Progenitor cell of endocrine pancreas (in vitro differentiated cells): ENCODE results near the gene SRSF2. TPM values are rescaled to one million over a fixed set of nuclear protein-coding genes. Genes with fewer than 3 reads are reported as not detected.
"Not testable (repeated sequence)": the region's sequence is repeated elsewhere in the genome, so short reads cannot be mapped to it uniquely, and the experiment has no call there.

Experiments used
- DNase-seq: peaks from one replicate; pipeline ENCODE4 v3.0.0; 2021; ENCODE audit warnings: low spot score; ENCODE audit not compliant: unreplicated experiment
- H3K27ac Mint-ChIP-seq: 2 replicates; pipeline ENCODE4 v1.8.0; 2021; ENCODE audit warnings: mild to moderate bottlenecking, moderate library complexity, mixed read lengths
- H3K27me3 Mint-ChIP-seq: 2 replicates; pipeline ENCODE4 v1.8.0; 2021; ENCODE audit warnings: mixed read lengths
- H3K36me3 Mint-ChIP-seq: 2 replicates; pipeline ENCODE4 v1.8.0; 2022; ENCODE audit warnings: mixed read lengths; ENCODE audit not compliant: insufficient read depth
- H3K4me1 Mint-ChIP-seq: 2 replicates; pipeline ENCODE4 v1.8.0; 2021; ENCODE audit warnings: low read depth, mixed read lengths
- H3K4me3 Mint-ChIP-seq: 2 replicates; pipeline ENCODE4 v1.8.0; 2021; ENCODE audit warnings: low read depth, mild to moderate bottlenecking, moderate library complexity, mixed read lengths
- H3K9me3 Mint-ChIP-seq: 2 replicates; pipeline ENCODE4 v1.8.0; 2021; ENCODE audit warnings: low read depth, mixed read lengths
- total RNA-seq: library from RNA; stranded (reverse); gene quantifications from 2 replicates; pipeline ENCODE4 v1.2.1, GENCODE V29; 2021
- TF ChIP-seq, protein P1 (sequence below): fragments of 200-600 bp; sonication (generic); IDR thresholded peaks from one replicate; pipeline ENCODE4 v1.5.0; 2021; ENCODE audit warnings: antibody characterized with exemption, mild to moderate bottlenecking; ENCODE audit not compliant: unreplicated experiment

Gene SRSF2
- total RNA-seq, 1 donor from 2014 or later, result 265 TPM

DNA sequence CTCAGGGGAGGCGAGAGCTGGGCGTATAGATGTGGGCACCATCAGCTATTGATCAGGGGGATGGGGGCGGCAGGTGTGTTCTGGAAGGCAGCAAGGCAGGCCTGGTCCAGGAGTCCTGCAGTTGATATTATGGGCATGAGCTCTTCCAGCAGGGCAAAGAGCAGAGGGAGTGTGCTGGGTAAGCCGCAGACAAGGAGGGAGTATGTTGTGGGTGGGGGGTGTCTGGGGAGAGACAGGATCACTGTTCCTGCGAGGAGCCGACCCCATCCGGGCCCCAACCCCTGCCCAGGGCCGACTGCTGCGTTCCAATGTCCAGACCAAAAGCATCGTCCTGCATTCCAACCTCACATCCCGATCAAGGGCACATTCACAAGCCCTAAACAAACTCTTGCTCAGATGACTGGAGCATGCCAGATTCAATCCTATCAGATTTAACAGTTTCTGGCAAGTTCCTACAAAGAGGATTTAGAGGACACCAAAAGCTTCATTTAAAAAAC lies 35.6 kb downstream of the SRSF2 start:
- no peaks in the 10 kb centered on the region for H3K27me3 Mint-ChIP-seq
- no peak overlapping the region for H3K4me3 Mint-ChIP-seq
- TF ChIP-seq, protein P1, sequence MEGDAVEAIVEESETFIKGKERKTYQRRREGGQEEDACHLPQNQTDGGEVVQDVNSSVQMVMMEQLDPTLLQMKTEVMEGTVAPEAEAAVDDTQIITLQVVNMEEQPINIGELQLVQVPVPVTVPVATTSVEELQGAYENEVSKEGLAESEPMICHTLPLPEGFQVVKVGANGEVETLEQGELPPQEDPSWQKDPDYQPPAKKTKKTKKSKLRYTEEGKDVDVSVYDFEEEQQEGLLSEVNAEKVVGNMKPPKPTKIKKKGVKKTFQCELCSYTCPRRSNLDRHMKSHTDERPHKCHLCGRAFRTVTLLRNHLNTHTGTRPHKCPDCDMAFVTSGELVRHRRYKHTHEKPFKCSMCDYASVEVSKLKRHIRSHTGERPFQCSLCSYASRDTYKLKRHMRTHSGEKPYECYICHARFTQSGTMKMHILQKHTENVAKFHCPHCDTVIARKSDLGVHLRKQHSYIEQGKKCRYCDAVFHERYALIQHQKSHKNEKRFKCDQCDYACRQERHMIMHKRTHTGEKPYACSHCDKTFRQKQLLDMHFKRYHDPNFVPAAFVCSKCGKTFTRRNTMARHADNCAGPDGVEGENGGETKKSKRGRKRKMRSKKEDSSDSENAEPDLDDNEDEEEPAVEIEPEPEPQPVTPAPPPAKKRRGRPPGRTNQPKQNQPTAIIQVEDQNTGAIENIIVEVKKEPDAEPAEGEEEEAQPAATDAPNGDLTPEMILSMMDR, result no peak
- H3K4me1 Mint-ChIP-seq, result peaks cover 30% of the 10 kb centered on the region
- no peaks in the 10 kb centered on the region for H3K9me3 Mint-ChIP-seq
- H3K36me3 Mint-ChIP-seq, result no peaks in the 10 kb centered on the region
- H3K27ac Mint-ChIP-seq, result peak overlapping the region; percentile 62
- DNase-seq, result no peak

DNA sequence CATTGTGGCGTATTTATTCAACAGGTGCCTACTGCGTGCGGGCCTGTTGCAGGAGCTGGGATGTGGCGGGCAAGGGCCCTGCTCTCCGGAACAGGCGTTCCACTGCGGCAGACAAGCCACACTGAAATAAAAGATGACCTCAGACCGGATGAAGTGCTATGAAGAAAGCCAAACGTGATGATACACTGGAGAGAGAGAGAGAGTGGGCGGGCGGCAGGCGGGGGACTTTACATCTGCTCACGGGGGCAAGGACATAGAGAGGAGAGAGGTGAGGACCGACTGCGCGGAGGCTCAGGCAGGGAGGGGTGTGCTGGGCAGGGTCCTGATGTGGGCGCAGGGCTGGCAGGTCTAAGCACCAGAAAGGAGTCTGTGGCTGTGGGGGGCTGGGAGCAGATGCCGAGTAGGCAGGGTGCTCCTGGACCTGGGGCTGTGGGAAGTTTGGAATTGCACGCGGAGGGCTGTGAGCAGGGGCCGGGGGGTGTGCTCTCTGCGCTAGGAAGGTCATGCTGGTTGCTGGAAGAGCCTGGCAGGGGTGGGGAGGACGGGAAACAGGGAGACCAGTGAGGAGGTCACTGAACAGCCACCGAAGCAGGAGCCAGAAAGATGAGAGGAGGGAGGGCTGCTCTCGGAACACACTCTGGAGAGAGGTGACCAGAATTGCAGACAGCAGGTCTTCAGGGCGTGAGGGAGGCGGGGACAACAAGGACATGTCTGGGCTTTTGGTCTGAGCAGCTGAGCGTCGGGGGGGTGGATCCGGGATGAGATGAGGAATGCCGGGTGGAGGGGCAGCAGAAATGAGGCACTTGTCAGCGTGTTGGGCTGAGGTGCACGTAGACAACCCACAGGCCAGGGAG lies 36.3 kb downstream of the SRSF2 start:
- Mint-ChIP-seq H3K36me3 (no peaks in the 10 kb centered on the region), H3K4me3 (no peak overlapping the region), H3K4me1 (peaks cover 30% of the 10 kb centered on the region), H3K9me3 (no peaks in the 10 kb centered on the region), H3K27ac (peak overlapping the region; percentile 62), H3K27me3 (no peaks in the 10 kb centered on the region)
- TF ChIP-seq, protein P1, result no peak
- no peak for DNase-seq

DNA sequence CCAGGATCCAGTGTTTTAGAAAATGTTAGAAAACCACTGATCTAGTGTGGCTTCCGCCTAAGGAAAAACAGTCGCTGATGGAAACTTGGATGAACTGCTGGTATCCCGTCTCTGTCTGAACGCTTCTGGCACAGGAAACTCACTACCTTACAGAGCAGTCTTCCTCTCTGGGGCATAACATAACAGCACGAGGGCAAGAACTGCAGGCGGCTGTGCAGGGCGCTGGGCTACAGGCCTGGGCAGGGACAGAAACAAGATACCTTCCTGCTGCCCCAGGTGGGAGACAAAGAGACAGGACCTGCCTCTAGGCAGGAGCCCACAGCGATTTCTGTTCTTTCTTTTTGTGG lies 36.9 kb downstream of the SRSF2 start:
- Mint-ChIP-seq H3K4me3 (no peak overlapping the region), H3K4me1 (peaks cover 30% of the 10 kb centered on the region), H3K27ac (no peak overlapping the region), H3K9me3 (no peaks in the 10 kb centered on the region), H3K27me3 (no peaks in the 10 kb centered on the region), H3K36me3 (no peaks in the 10 kb centered on the region)
- DNase-seq, result no peak
- TF ChIP-seq, protein P1, result no peak

DNA sequence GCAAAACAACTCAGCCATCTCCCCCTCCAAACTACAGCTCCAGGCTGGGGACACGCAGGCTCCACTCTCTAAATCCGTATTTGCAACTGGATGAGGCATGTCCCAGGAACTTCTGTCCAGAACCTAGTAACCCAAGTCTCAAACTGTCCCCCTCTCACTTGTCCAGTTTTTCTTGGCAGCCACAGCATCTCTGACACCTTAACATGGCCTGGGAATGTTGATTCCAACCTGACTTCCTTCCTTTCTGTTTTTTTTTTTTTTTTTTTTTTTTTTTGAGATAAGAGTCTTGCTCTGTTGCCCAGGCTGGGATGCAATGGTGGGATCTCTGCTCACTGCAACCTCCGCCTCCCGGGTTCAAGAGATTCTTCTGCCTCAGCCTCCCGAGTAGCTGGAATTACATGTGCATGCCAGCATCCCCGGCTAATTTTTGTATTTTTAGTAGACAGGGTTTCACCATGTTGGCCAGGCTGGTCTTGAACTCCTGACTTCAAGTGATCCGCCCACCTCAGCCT lies 38.6 kb downstream of the SRSF2 start:
- H3K27ac Mint-ChIP-seq, H3K27me3 Mint-ChIP-seq, H3K4me3 Mint-ChIP-seq, H3K9me3 Mint-ChIP-seq, H3K36me3 Mint-ChIP-seq, DNase-seq: not testable (repeated sequence)
- peaks cover 30% of the 10 kb centered on the region for H3K4me1 Mint-ChIP-seq

DNA sequence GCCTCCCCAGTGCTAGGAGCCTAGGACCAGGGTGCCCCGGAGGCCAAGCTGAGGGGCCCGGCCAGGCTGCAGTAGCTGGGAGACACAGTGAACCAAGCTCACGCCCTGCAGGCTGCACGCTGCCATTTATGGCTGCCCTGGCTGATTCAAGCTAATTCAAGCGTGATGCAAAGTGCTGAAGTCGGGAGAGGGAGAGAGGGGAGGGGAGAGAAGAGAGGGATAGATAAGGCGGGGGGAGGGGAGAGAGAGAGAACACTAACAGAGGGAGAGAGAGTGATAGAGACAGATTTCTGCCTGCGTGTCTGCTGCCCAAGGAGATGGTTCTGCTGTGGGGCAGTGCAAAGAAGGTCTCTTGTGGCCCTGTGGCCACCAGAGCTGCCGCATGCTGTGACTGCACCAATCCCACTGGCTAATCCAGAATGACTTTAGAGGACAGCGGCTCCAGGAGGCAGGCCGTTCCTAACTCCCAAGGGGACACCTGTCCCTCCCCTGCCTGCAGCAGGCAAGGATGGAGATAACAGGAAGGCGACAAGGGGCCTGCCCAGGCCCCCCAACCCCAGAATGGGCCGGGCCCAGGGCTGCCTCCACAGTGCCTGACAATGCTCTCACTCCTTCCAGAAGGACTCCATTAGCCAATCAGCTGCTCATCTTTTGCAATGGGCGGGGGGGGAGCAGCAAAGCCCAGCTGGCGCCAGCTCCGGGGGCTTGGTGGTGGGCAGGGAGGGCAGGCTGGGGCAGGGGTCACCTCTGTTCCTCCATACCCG lies 39.2 kb downstream of the SRSF2 start:
- no peak for DNase-seq
- peaks cover 30% of the 10 kb centered on the region for H3K4me1 Mint-ChIP-seq
- no peak overlapping the region for H3K27ac Mint-ChIP-seq
- TF ChIP-seq, protein P1, result no peak
- no peaks in the 10 kb centered on the region for H3K27me3 Mint-ChIP-seq
- H3K9me3 Mint-ChIP-seq, result no peaks in the 10 kb centered on the region
- no peaks in the 10 kb centered on the region for H3K36me3 Mint-ChIP-seq
- no peak overlapping the region for H3K4me3 Mint-ChIP-seq
